Fibroblast of mammary gland (primary cell): ENCODE data around the gene FXYD2.
"Not testable (repeated sequence)": the region's sequence is repeated elsewhere in the genome, so short reads cannot be mapped to it uniquely, and the experiment has no call there.

Source experiments
- DNase-seq: peaks from one replicate; pipeline ENCODE4 v3.0.0-alpha.2; 2010; ENCODE audit warnings: low read depth
- H3K4me3 ChIP-seq: 2 replicates; pipeline ENCODE4 v1.5.1; 2011; ENCODE audit warnings: low read depth, mild to moderate bottlenecking, low read length, moderate library complexity; ENCODE audit not compliant: control insufficient read depth
- TF ChIP-seq, protein P1 (sequence below): conservative IDR thresholded peaks from 2 replicates; pipeline ENCODE4 v1.5.1; 2011; ENCODE audit warnings: low read depth, low read length, inconsistent platforms; ENCODE audit not compliant: control insufficient read depth, insufficient read depth

FXYD2 gene

DNA sequence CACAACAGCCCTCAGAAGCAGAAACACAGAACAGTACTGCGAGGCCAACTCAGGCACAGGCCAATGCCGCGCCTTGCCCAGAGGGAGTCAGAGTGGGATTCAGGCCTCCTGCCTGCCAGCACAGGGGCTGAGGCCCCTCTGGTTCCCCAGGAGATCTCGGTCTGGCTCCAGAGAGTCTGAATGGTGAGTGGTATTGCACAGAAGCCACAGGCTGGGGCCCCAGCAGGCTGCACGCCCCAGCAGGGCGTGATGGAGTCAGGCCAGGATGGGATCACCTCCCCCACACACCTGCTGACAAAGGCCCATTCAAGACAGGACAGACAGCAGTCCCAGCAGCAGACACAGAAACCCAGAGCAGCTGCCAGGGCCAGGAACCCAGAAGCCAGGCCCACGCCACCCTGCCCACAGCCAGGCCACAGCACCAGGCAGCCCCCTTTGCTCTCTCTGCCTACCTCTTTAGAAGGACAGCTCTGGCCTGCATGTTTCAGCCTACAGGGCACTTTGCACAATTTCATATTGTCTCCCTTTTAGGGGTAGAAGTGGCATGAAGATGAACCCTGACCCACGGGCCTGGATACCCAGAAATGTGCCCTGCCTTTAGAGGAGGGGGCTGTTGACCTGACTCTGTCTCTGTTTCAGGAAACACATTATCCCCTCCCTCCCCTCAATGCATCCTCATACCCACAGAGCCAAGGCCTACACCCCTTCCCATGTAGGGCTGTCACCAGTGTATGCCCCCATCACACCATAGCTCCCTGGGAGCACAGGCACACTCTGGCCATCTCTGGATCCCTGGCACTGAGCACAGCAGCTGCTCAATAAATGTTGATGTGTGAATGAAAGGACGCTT, 45.8 kb upstream of the FXYD2 start:
- DNase-seq = no peak
- no peak overlapping the region for H3K4me3 ChIP-seq
- TF ChIP-seq, protein P1, sequence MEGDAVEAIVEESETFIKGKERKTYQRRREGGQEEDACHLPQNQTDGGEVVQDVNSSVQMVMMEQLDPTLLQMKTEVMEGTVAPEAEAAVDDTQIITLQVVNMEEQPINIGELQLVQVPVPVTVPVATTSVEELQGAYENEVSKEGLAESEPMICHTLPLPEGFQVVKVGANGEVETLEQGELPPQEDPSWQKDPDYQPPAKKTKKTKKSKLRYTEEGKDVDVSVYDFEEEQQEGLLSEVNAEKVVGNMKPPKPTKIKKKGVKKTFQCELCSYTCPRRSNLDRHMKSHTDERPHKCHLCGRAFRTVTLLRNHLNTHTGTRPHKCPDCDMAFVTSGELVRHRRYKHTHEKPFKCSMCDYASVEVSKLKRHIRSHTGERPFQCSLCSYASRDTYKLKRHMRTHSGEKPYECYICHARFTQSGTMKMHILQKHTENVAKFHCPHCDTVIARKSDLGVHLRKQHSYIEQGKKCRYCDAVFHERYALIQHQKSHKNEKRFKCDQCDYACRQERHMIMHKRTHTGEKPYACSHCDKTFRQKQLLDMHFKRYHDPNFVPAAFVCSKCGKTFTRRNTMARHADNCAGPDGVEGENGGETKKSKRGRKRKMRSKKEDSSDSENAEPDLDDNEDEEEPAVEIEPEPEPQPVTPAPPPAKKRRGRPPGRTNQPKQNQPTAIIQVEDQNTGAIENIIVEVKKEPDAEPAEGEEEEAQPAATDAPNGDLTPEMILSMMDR = no peak

DNA sequence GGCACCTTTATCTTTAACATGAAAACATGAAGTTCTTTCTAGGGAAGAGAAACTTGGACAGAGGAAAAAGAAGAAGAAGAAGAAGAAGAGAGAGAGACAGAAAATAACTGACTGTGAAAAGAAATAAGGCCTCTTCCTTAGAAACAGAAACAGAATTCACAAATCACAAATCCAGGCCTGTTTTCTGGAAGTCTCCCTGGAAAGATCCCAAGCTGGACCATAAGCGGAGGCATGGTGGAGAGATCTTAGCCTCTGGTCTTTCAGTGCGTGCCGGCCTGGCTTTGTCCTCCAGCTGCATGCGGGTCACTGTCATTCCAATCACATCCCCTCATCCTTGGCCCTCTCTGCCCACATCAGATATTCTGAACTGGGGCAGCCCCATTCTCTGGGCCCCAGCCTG, 45.1 kb upstream of the FXYD2 start:
- TF ChIP-seq, protein P1 = no peak
- H3K4me3 ChIP-seq = no peak overlapping the region
- no peak for DNase-seq

DNA sequence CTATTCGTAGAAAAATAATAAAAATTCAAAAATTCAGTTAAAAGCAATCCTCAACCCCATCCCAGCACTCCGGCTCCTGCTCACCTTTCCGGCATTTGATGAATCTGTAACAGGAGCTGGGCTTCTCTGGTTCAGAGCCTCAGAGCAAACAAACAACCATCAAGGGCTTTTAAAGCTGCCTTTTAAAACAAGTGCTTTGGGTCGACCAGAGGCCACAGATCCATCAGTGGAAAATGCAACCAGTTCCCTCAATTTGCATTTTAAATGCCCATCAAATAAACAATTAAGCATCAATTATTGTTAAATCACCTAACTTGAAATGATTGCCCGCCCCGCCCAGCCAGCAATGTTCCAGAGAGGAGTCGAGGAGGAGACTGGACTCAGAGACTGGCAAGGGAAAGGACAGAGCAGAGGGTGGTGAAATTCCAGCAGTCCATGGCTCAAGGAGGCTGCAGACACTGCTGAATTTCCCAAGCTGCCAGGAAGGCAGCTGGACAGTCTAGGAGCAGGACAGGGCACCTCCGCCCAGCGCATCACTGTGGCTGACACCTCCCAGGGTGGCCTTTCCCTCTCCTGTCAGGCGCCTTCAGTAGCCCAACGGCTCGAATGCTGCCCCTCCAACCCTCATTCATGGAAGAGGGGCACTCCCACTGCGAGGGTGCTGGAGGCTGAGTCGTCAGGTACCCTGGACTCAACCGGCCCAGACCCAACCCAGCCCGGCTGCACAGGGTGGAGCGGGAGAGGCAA, 44.4 kb upstream of the FXYD2 start:
- no peak for DNase-seq
- H3K4me3 ChIP-seq = no peak overlapping the region
- TF ChIP-seq, protein P1 = no peak

DNA sequence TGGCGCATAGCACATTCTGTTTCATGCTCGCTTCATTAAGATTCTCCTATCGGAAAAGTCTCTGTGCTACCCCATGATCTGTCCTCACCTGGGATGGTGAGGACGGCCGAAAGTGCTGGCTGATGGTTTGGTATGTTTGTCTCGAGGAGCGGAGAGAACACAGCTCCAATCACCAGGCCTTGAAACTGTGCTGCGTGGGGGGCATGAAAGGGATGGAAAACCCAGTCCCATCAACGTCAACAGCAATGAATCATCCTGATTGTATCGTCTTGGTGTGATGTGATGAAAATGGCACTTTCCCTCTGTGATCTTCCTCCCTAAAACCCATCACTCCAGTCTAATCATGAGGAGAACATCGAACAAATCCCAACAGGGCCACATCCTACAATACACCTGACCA, 43.5 kb upstream of the FXYD2 start:
- no peak overlapping the region for H3K4me3 ChIP-seq
- TF ChIP-seq, protein P1 = no peak
- no peak for DNase-seq

DNA sequence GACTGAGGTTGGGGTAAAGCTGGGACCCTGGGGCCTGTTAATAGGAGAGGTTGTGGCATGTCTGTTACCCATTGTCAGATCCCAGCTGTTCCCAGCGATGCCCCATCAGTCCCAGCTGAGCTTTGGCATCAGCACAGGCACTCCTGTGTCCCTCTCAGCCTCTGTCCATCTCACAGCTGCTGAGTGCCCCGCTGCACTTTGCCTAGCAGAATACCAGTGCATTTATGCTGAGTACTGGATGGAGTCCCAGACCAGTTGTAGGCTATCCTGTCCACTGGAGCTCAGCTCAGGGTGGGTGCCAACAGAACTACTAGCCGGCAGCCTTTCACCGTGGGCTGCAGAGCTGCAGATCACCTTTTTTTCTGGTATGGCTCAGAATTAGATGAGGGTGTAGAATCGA, 42.0 kb upstream of the FXYD2 start:
- no peak overlapping the region for H3K4me3 ChIP-seq
- no peak for DNase-seq
- TF ChIP-seq, protein P1 = no peak

DNA sequence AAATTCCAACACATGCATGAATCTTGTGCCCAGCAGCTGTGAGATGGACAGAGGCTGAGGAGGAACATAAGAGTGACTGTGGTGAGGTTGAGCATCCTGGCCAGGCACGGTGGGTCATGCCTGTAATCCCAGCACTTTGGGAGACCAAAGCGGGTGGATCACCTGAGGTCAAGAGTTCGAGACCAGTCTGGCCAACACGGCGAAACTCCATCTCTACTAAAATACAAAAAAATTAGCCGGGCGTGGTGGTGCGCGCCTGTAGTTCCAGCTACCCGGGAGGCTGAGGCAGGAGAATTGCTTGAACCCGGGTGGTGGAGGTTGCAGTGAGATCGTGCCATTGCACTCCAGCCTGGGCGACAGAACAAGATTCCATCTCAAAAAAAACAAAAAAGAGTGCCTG, 41.0 kb upstream of the FXYD2 start:
- H3K4me3 ChIP-seq, DNase-seq: not testable (repeated sequence)

DNA sequence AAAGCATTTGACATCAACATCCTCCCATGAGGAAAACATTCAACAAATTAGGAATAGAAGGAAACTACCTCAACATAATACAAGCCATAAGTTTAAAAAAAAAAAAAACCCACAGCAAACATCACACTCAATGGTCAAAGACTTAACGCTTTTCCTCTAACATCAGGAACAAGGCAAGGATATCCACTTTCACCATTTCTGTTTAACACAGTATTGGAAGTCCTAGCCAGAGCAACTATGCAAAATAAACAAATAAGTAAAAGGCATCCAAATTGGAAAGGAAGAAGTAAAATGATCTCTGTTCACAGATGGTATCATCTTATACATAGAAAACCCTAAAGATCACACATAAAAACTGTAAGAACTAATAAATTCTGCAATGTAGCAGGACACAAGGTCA, 38.8 kb upstream of the FXYD2 start:
- TF ChIP-seq, protein P1 = no peak

More for the DNA sequence above, 38.8 kb upstream of the FXYD2 start:
- DNase-seq = no peak
- no peak overlapping the region for H3K4me3 ChIP-seq
